Subcutaneous adipose tissue (tissue), 4 donors: ENCODE data around the gene SLC22A15. TPM values are rescaled to one million over a fixed set of nuclear protein-coding genes. Genes with fewer than 3 reads are reported as not detected.

Source experiments
- CTCF ChIP-seq: fragments of 450-650 bp; IDR thresholded peaks from one replicate; pipeline ENCODE4 v1.5.1; 2016; ENCODE audit warnings: low read depth, mild to moderate bottlenecking, control low read depth, antibody characterized with exemption, moderate library complexity
- total RNA-seq, 4 donors: library from RNA; depleted of rRNA; stranded (reverse); fragments of >200 nt; gene quantifications; one replicate each; pipeline ENCODE4 v1.1.0, GENCODE V29; 2016

SLC22A15 gene
- total RNA-seq, 4 donors from 2014 or later, result 6.6 to 24.5 (median 13.1) TPM

- no peak for TF ChIP-seq CTCF
Measured at GRCh38 chr1:115973154-115973553, 3.2 kb upstream of the SLC22A15 start.

- TF ChIP-seq CTCF, result no peak
Measured at GRCh38 chr1:115975569-115976061, 698 bp upstream of the SLC22A15 start.

- no peak for TF ChIP-seq CTCF
Measured at GRCh38 chr1:115976921-115977498, 697 bp downstream of the SLC22A15 start.

- no peak for TF ChIP-seq CTCF
Measured at GRCh38 chr1:115977499-115978258, 1.4 kb downstream of the SLC22A15 start.

- TF ChIP-seq CTCF, result no peak
Measured at GRCh38 chr1:115978292-115978941, 2.1 kb downstream of the SLC22A15 start.

GRCh38 chr1:115980156-115980555 is 3.8 kb downstream of the SLC22A15 start:
- no peak for TF ChIP-seq CTCF
